HEK293 (cell line): ENCODE data around the gene ALKBH3.

Experiments
- GFI1B ChIP-seq: fragments of 450-650 bp; formaldehyde crosslinking; IDR thresholded peaks from 2 replicates; pipeline ENCODE4 v1.5.1; 2016; ENCODE audit warnings: missing biosample characterization, missing genetic modification characterization
- HOXC10 ChIP-seq: sonication (generic); formaldehyde crosslinking; IDR thresholded peaks from 2 replicates; pipeline ENCODE4 v1.8.1; 2023; ENCODE audit warnings: mild to moderate bottlenecking, missing genetic modification reagents
- KLF8 ChIP-seq: fragments of 450-650 bp; formaldehyde crosslinking; IDR thresholded peaks from 2 replicates; pipeline ENCODE4 v1.5.1; 2016; ENCODE audit warnings: missing biosample characterization, missing genetic modification characterization
- PRDM1 ChIP-seq: fragments of 450-650 bp; formaldehyde crosslinking; IDR thresholded peaks from 2 replicates; pipeline ENCODE4; 2016; ENCODE audit warnings: missing biosample characterization, missing genetic modification characterization
- RBAK ChIP-seq: fragments of 450-650 bp; formaldehyde crosslinking; IDR thresholded peaks from 2 replicates; pipeline ENCODE4 v1.5.1; 2016; ENCODE audit warnings: missing biosample characterization, missing genetic modification characterization
- YY1 ChIP-seq: fragments of 450-650 bp; formaldehyde crosslinking; IDR thresholded peaks from 2 replicates; pipeline ENCODE4 v1.5.1; 2018; ENCODE audit warnings: missing biosample characterization, missing genetic modification characterization
- ZBTB1 ChIP-seq: fragments of 450-650 bp; formaldehyde crosslinking; IDR thresholded peaks from 2 replicates; pipeline ENCODE4 v1.5.1; 2016; ENCODE audit warnings: missing biosample characterization, missing genetic modification characterization
- ZBTB20 ChIP-seq: fragments of 450-650 bp; formaldehyde crosslinking; IDR thresholded peaks from 2 replicates; pipeline ENCODE4 v1.5.1; 2016; ENCODE audit warnings: missing biosample characterization, missing genetic modification characterization
- ZBTB7A ChIP-seq: fragments of 450-650 bp; formaldehyde crosslinking; IDR thresholded peaks from 2 replicates; pipeline ENCODE4 v1.5.1; 2016; ENCODE audit warnings: low read depth, missing biosample characterization, missing genetic modification characterization
- ZEB2 ChIP-seq: fragments of 450-650 bp; formaldehyde crosslinking; IDR thresholded peaks from 2 replicates; pipeline ENCODE4 v1.5.1; 2016; ENCODE audit warnings: missing biosample characterization, missing genetic modification characterization
- ZFP69B ChIP-seq: fragments of 450-650 bp; formaldehyde crosslinking; IDR thresholded peaks from 2 replicates; pipeline ENCODE4 v1.5.1; 2016; ENCODE audit warnings: missing biosample characterization, missing genetic modification characterization
- ZNF19 ChIP-seq: fragments of 450-650 bp; formaldehyde crosslinking; IDR thresholded peaks from 2 replicates; pipeline ENCODE4; 2016; ENCODE audit warnings: missing biosample characterization, missing genetic modification characterization, low read depth
- ZNF239 ChIP-seq: fragments of 450-650 bp; formaldehyde crosslinking; IDR thresholded peaks from 2 replicates; pipeline ENCODE4 v1.5.1; 2016; ENCODE audit warnings: missing biosample characterization, missing genetic modification characterization
- ZNF248 ChIP-seq: fragments of 450-650 bp; formaldehyde crosslinking; IDR thresholded peaks from 2 replicates; pipeline ENCODE4 v1.5.1; 2017; ENCODE audit warnings: missing biosample characterization, missing genetic modification characterization
- ZNF302 ChIP-seq: fragments of 450-650 bp; formaldehyde crosslinking; IDR thresholded peaks from 2 replicates; pipeline ENCODE4 v1.5.1; 2016; ENCODE audit warnings: missing biosample characterization, missing genetic modification characterization, low read depth
- ZNF324 ChIP-seq: fragments of 450-650 bp; formaldehyde crosslinking; IDR thresholded peaks from 2 replicates; pipeline ENCODE4 v1.5.1; 2016; ENCODE audit warnings: missing biosample characterization, missing genetic modification characterization
- ZNF366 ChIP-seq: fragments of 450-650 bp; formaldehyde crosslinking; conservative IDR thresholded peaks from 2 replicates; pipeline ENCODE4 v1.5.1; 2016; ENCODE audit warnings: missing biosample characterization, missing genetic modification characterization
- ZNF433 ChIP-seq: fragments of 450-650 bp; formaldehyde crosslinking; IDR thresholded peaks from 2 replicates; pipeline ENCODE4 v1.5.1; 2016; ENCODE audit warnings: missing biosample characterization, missing genetic modification characterization, low read depth
- ZNF585B ChIP-seq: fragments of 450-650 bp; formaldehyde crosslinking; IDR thresholded peaks from 2 replicates; pipeline ENCODE4 v1.5.1; 2016; ENCODE audit warnings: missing biosample characterization, missing genetic modification characterization
- ZNF596 ChIP-seq: fragments of 450-650 bp; IDR thresholded peaks from 2 replicates; pipeline ENCODE4 v1.5.0; 2018; ENCODE audit warnings: missing biosample characterization, mild to moderate bottlenecking, missing genetic modification characterization, moderate library complexity
- ZNF654 ChIP-seq: fragments of 450-650 bp; formaldehyde crosslinking; IDR thresholded peaks from 2 replicates; pipeline ENCODE4 v1.5.1; 2016; ENCODE audit warnings: low read depth, missing biosample characterization, missing genetic modification characterization
- ZNF707 ChIP-seq: fragments of 450-650 bp; formaldehyde crosslinking; IDR thresholded peaks from 2 replicates; pipeline ENCODE4 v1.5.1; 2016; ENCODE audit warnings: missing biosample characterization, missing genetic modification characterization
- ZNF768 ChIP-seq: fragments of 450-650 bp; formaldehyde crosslinking; IDR thresholded peaks from 2 replicates; pipeline ENCODE4 v1.5.1; 2018; ENCODE audit warnings: missing biosample characterization, mild to moderate bottlenecking, missing genetic modification characterization
- ZNF792 ChIP-seq: fragments of 450-650 bp; formaldehyde crosslinking; IDR thresholded peaks from 2 replicates; pipeline ENCODE4 v1.5.1; 2016; ENCODE audit warnings: missing biosample characterization, missing genetic modification characterization
- ZSCAN23 ChIP-seq: fragments of 450-650 bp; formaldehyde crosslinking; IDR thresholded peaks from 2 replicates; pipeline ENCODE4 v1.5.1; 2016; ENCODE audit warnings: missing biosample characterization, missing genetic modification characterization
- ZXDB ChIP-seq: fragments of 450-650 bp; formaldehyde crosslinking; IDR thresholded peaks from 2 replicates; pipeline ENCODE4 v1.5.1; 2016; ENCODE audit warnings: missing biosample characterization, missing genetic modification characterization
- TF ChIP-seq, protein P1 (sequence below): fragments of 450-650 bp; formaldehyde crosslinking; IDR thresholded peaks from 2 replicates; pipeline ENCODE4 v1.5.1; 2016; ENCODE audit warnings: missing biosample characterization, missing genetic modification characterization
- TF ChIP-seq, protein P2 (sequence below): fragments of 450-650 bp; formaldehyde crosslinking; IDR thresholded peaks from 2 replicates; pipeline ENCODE4 v1.5.1; 2016; ENCODE audit warnings: missing biosample characterization, missing genetic modification characterization
- TF ChIP-seq, protein P3 (sequence below): fragments of 450-650 bp; formaldehyde crosslinking; IDR thresholded peaks from 2 replicates; pipeline ENCODE4 v1.5.1; 2016; ENCODE audit warnings: missing biosample characterization, missing genetic modification characterization
- TF ChIP-seq, protein P4 (sequence below): fragments of 450-650 bp; formaldehyde crosslinking; IDR thresholded peaks from 2 replicates; pipeline ENCODE4 v1.5.1; 2016; ENCODE audit warnings: missing biosample characterization, missing genetic modification characterization
- TF ChIP-seq, protein P5 (sequence below): fragments of 450-650 bp; formaldehyde crosslinking; IDR thresholded peaks from 2 replicates; pipeline ENCODE4 v1.5.1; 2017; ENCODE audit warnings: missing biosample characterization, missing genetic modification characterization
- TF ChIP-seq, protein P6 (sequence below): fragments of 450-650 bp; formaldehyde crosslinking; IDR thresholded peaks from 2 replicates; pipeline ENCODE4 v1.5.1; 2016; ENCODE audit warnings: missing biosample characterization, missing genetic modification characterization

Gene ALKBH3

DNA sequence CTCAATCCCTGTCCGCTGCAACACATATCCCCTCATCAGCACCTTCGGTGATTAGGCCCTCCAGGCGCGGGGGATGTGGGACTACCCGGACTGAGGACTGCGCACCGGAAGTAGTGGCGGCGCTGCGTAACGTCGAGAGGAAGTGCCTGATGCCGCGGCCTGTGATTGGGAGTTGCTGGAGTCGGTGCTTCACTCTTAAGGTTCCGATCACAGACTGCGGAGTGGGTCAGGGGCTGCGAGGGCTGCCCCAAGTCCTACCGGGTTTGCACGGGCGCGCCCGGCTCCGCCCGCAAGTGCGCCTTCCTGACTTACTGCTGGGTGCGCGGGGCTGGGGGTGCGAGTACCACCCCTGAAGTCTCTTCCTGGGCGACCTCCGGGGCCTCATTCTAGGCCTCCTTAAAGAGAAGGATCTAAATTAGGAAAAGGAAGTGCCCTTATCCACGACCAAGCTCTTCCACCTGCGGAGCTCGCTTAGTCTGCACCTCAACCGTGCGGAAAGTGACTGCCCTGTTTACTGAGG is at the start of gene ALKBH3 (continued):
- TF ChIP-seq, protein P1, sequence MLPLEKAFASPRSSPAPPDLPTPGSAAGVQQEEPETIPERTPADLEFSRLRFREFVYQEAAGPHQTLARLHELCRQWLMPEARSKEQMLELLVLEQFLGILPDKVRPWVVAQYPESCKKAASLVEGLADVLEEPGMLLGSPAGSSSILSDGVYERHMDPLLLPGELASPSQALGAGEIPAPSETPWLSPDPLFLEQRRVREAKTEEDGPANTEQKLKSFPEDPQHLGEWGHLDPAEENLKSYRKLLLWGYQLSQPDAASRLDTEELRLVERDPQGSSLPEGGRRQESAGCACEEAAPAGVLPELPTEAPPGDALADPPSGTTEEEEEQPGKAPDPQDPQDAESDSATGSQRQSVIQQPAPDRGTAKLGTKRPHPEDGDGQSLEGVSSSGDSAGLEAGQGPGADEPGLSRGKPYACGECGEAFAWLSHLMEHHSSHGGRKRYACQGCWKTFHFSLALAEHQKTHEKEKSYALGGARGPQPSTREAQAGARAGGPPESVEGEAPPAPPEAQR (tag by site-specific recombination) = no peak
- TF ChIP-seq ZBTB7A (tag by site-specific recombination) (0 out of 2 replicates have a peak, but pooled peaks have one; percentile 55), ZNF585B (tag by site-specific recombination) (no peak), ZNF596 (no peak), ZNF433 (no peak), KLF8 (tag by site-specific recombination) (peak; percentile 83; the same call in 1 of the 2 replicates), ZNF324 (peak; percentile 89), ZNF707 (tag by site-specific recombination) (no peak), ZNF792 (no peak), ZFP69B (tag by site-specific recombination) (peak; percentile 67; the same call in 1 of the 2 replicates), GFI1B (tag by site-specific recombination) (no peak), HOXC10 (CRISPR knock-in tag) (no peak), ZEB2 (tag by site-specific recombination) (peak; percentile 59; the same call in 1 of the 2 replicates), ZNF239 (tag by site-specific recombination) (no peak), RBAK (tag by site-specific recombination) (no peak), ZNF768 (tag by site-specific recombination) (no peak), ZBTB20 (tag by site-specific recombination) (peak; percentile 67; the same call in 1 of the 2 replicates), ZNF302 (tag by site-specific recombination) (no peak), ZXDB (tag by site-specific recombination) (peak; percentile 98), PRDM1 (no peak), ZNF366 (tag by site-specific recombination) (no peak; the same call in 1 of the 2 replicates), ZNF654 (tag by site-specific recombination) (no peak), YY1 (tag by site-specific recombination) (peak; percentile 61), ZNF248 (tag by site-specific recombination) (no peak), ZSCAN23 (no peak; the same call in 1 of the 2 replicates), ZBTB1 (no peak), ZNF19 (tag by site-specific recombination) (no peak)
- TF ChIP-seq, protein P2, sequence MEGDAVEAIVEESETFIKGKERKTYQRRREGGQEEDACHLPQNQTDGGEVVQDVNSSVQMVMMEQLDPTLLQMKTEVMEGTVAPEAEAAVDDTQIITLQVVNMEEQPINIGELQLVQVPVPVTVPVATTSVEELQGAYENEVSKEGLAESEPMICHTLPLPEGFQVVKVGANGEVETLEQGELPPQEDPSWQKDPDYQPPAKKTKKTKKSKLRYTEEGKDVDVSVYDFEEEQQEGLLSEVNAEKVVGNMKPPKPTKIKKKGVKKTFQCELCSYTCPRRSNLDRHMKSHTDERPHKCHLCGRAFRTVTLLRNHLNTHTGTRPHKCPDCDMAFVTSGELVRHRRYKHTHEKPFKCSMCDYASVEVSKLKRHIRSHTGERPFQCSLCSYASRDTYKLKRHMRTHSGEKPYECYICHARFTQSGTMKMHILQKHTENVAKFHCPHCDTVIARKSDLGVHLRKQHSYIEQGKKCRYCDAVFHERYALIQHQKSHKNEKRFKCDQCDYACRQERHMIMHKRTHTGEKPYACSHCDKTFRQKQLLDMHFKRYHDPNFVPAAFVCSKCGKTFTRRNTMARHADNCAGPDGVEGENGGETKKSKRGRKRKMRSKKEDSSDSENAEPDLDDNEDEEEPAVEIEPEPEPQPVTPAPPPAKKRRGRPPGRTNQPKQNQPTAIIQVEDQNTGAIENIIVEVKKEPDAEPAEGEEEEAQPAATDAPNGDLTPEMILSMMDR (tag by site-specific recombination) = peak; percentile 37; the same call in 1 of the 2 replicates
- TF ChIP-seq, protein P3, sequence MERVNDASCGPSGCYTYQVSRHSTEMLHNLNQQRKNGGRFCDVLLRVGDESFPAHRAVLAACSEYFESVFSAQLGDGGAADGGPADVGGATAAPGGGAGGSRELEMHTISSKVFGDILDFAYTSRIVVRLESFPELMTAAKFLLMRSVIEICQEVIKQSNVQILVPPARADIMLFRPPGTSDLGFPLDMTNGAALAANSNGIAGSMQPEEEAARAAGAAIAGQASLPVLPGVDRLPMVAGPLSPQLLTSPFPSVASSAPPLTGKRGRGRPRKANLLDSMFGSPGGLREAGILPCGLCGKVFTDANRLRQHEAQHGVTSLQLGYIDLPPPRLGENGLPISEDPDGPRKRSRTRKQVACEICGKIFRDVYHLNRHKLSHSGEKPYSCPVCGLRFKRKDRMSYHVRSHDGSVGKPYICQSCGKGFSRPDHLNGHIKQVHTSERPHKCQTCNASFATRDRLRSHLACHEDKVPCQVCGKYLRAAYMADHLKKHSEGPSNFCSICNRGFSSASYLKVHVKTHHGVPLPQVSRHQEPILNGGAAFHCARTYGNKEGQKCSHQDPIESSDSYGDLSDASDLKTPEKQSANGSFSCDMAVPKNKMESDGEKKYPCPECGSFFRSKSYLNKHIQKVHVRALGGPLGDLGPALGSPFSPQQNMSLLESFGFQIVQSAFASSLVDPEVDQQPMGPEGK = peak; percentile 53; the same call in 1 of the 2 replicates
- TF ChIP-seq, protein P4, sequence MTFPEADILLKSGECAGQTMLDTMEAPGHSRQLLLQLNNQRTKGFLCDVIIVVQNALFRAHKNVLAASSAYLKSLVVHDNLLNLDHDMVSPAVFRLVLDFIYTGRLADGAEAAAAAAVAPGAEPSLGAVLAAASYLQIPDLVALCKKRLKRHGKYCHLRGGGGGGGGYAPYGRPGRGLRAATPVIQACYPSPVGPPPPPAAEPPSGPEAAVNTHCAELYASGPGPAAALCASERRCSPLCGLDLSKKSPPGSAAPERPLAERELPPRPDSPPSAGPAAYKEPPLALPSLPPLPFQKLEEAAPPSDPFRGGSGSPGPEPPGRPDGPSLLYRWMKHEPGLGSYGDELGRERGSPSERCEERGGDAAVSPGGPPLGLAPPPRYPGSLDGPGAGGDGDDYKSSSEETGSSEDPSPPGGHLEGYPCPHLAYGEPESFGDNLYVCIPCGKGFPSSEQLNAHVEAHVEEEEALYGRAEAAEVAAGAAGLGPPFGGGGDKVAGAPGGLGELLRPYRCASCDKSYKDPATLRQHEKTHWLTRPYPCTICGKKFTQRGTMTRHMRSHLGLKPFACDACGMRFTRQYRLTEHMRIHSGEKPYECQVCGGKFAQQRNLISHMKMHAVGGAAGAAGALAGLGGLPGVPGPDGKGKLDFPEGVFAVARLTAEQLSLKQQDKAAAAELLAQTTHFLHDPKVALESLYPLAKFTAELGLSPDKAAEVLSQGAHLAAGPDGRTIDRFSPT = no peak
- TF ChIP-seq, protein P5, sequence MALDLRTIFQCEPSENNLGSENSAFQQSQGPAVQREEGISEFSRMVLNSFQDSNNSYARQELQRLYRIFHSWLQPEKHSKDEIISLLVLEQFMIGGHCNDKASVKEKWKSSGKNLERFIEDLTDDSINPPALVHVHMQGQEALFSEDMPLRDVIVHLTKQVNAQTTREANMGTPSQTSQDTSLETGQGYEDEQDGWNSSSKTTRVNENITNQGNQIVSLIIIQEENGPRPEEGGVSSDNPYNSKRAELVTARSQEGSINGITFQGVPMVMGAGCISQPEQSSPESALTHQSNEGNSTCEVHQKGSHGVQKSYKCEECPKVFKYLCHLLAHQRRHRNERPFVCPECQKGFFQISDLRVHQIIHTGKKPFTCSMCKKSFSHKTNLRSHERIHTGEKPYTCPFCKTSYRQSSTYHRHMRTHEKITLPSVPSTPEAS (tag by site-specific recombination) = no peak
- TF ChIP-seq, protein P6, sequence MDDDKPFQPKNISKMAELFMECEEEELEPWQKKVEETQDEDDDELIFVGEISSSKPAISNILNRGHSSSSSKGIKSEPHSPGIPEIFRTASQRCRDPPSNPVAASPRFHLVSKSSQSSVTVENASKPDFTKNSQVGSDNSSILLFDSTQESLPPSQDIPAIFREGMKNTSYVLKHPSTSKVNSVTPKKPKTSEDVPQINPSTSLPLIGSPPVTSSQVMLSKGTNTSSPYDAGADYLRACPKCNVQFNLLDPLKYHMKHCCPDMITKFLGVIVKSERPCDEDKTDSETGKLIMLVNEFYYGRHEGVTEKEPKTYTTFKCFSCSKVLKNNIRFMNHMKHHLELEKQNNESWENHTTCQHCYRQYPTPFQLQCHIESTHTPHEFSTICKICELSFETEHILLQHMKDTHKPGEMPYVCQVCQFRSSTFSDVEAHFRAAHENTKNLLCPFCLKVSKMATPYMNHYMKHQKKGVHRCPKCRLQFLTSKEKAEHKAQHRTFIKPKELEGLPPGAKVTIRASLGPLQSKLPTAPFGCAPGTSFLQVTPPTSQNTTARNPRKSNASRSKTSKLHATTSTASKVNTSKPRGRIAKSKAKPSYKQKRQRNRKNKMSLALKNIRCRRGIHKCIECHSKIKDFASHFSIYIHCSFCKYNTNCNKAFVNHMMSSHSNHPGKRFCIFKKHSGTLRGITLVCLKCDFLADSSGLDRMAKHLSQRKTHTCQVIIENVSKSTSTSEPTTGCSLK (tag by site-specific recombination) = no peak
